Ascending aorta (tissue), 2 donors: Measurements from ENCODE around the gene HOXC11. TPM values are rescaled to one million over a fixed set of nuclear protein-coding genes. Genes with fewer than 3 reads are reported as not detected.

Experiments used
- DNase-seq, 2 donors: peaks; one replicate each; pipeline ENCODE4 v3.0.0-alpha.2; 2019; ENCODE audit warnings: low spot score in 2 of 2
- H3K27ac ChIP-seq, 2 donors: fragments of 200-600 bp; sonication (generic); one replicate each; pipeline ENCODE4 v1.5.1; 2016 to 2017; ENCODE audit warnings: mild to moderate bottlenecking in 1 of 2
- H3K27me3 ChIP-seq: fragments of 200-600 bp; sonication (generic); one replicate; pipeline ENCODE4 v1.5.1; 2017
- H3K36me3 ChIP-seq, 2 donors: fragments of 200-600 bp; sonication (generic); one replicate each; pipeline ENCODE4 v1.5.1; 2016
- H3K4me1 ChIP-seq, 2 donors: fragments of 200-600 bp; sonication (generic); one replicate each; pipeline ENCODE4 v1.5.1; 2016 to 2017; ENCODE audit warnings: mild to moderate bottlenecking in 1 of 2
- H3K4me3 ChIP-seq, 2 donors: fragments of 200-600 bp; sonication (generic); one replicate each; pipeline ENCODE4 v1.5.1; 2016 to 2017; ENCODE audit warnings: mild to moderate bottlenecking in 1 of 2
- H3K9me3 ChIP-seq, 2 donors: fragments of 200-600 bp; sonication (generic); one replicate each; pipeline ENCODE4 v1.5.1; 2016
- CTCF ChIP-seq, 3 experiments: fragments of 200-600 bp in 2 of 3; fragments of 450-650 bp in 1 of 3; sonication (generic) in 2 of 3; IDR thresholded peaks; one replicate each; pipeline ENCODE4 v1.5.1; 2016 to 2019; ENCODE audit warnings: antibody characterized with exemption in 3 of 3, mild to moderate bottlenecking in 1 of 3, moderate library complexity in 1 of 3
- intact Hi-C: fragments of 100-400 bp; cut with DNase I; formaldehyde crosslinking; loops from one replicate; pipeline ENCODE4 v1.15.1; 2023
- total RNA-seq: library from RNA; depleted of rRNA; stranded (reverse); fragments of >200 nt; gene quantifications from one replicate; pipeline ENCODE4 v1.1.0, GENCODE V29; 2016

Gene HOXC11
- total RNA-seq, 1 donor from 2014 or later, result 0.32 TPM

DNA sequence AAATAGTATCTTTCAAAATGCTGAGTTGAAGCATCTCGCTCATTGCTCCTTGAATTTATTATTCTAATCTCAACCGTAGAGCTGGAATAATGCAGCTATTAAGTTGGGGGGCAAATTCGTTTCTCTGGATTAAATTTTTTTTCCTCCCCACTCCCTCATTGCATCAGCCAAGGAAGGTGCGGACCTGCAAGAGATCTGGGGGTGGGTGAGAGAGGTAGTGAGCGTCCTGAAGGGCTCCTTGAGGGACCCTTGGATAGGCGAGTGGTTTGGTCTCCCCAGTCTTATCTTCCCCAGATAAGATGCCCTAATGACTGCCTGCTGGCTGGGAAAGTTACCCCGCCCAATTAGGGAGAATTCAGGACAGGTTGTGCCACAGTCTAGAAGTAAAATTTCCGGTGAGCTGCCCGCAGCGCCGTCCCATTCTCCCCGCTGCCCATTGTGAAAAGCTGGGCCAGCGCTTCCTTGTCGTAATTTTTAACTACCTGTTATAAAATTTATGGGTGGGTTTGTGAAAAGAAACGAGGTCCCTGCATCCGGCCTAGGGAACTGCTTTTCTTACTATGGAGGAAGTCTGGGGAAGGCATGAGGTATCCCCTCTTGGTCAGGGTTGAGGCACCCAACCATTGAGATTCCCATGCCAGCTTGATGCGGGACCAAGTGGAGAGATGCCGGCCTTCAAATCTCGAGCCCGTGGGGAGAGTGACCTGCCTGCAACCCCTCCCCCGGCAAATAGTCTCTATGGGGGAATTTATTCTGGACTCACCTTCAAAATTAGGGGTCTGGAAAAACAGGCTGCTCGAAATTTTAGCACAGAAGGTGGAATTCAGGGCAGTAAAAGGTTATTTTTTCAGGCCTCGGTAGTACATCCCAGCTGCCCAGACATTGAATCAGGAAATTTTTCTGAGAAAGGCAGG lies 42.3 kb downstream of the HOXC11 start:
- intact Hi-C loops, result loop anchor here (5.0 to 10.0 kb wide), 4 partner anchors 112 to 340 kb away; partner anchors contain the start of genes CBX5 and HNRNPA1

DNA sequence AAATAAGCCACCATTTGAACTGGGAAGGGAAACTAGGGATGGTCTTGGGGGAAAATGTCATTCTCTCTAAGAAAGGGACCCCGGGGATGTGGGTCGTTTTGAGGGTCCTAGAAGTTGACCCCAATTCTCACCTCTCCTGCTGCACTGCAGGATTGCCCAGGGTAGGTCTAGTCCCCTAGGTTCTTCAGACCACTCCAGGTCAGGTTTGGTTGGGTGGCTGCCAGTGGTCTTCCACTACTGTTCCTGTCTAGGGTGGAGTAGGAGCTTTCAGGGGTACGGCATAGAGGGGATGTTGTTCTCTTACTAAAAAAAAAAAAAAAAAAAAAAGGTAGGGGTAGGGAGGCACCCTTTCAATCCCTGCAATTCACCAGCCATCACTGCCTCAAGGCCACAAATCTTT lies 43.1 kb downstream of the HOXC11 start:
- H3K4me1 ChIP-seq, result peaks cover 0 to 10% of the 10 kb centered on the region in 2 donors

More for the DNA sequence above, 42.3 kb downstream of the HOXC11 start:
- Histone ChIP-seq H3K4me3 (no peak overlapping the region), H3K27ac (no peak overlapping the region), H3K36me3 (no peaks in the 10 kb centered on the region), H3K4me1 (peaks cover 0 to 4% of the 10 kb centered on the region in 2 donors), H3K27me3 (no peaks in the 10 kb centered on the region), H3K9me3 (no peaks in the 10 kb centered on the region)
- no peak for DNase-seq
- TF ChIP-seq CTCF (IDR thresholded peaks at IDR 0.05), result no peak

DNA sequence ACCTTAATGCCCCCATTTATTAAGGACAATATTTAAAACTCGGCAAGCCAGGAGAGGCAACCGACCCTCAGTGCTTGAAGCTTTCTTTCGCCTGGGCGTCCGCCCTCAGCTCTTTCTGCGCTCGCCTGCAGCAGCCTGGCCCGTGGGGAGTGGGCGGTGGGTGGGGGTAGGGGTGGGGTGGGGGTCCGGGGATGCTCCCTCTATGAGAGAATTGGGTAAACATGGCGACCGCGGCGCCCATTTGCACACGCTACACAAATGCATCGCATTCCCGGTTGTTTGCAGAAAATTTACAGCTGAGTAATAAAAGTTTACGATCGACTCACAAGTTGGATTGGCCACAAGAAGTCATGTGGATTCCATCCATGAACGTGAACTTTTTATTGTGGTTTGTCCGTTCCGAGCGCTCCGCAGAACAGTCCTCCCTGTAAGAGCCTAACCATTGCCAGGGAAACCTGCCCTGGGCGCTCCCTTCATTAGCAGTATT lies 43.6 kb downstream of the HOXC11 start:
- Histone ChIP-seq H3K36me3 (no peaks in the 10 kb centered on the region), H3K27ac (peak overlapping the region; percentile 94 to 96), H3K4me3 (peak overlapping the region; percentile 47 to 71), H3K27me3 (no peaks in the 10 kb centered on the region), H3K4me1 (peaks cover 0 to 10% of the 10 kb centered on the region in 2 donors), H3K9me3 (no peaks in the 10 kb centered on the region)
- TF ChIP-seq CTCF (IDR thresholded peaks at IDR 0.05), result no peak
- DNase-seq, result peak in 1 of 2 donors; percentile 72
- intact Hi-C loops, result loop anchor here (5.0 to 10.0 kb wide), 4 partner anchors 111 to 338 kb away; partner anchors contain the start of genes CBX5 and HNRNPA1

More for the DNA sequence above, 43.1 kb downstream of the HOXC11 start:
- no peak for DNase-seq
- TF ChIP-seq CTCF (IDR thresholded peaks at IDR 0.05), result no peak
- Histone ChIP-seq H3K27ac (peak overlapping the region in 1 of 2 donors; percentile 96), H3K36me3 (no peaks in the 10 kb centered on the region), H3K4me3 (peak overlapping the region; percentile 47 to 71), H3K9me3 (no peaks in the 10 kb centered on the region), H3K27me3 (no peaks in the 10 kb centered on the region)
- intact Hi-C loops, result loop anchor here (5.0 to 10.0 kb wide), 4 partner anchors 111 to 339 kb away; partner anchors contain the start of genes CBX5 and HNRNPA1

GRCh38 chr12:54017027-54017788 lies 44.3 kb downstream of the HOXC11 start:
- Histone ChIP-seq H3K9me3 (no peaks in the 10 kb centered on the region), H3K4me1 (peaks cover 0 to 10% of the 10 kb centered on the region in 2 donors), H3K4me3 (peak overlapping the region; percentile 47 to 71), H3K27ac (peak overlapping the region; percentile 94 to 96), H3K36me3 (no peaks in the 10 kb centered on the region), H3K27me3 (no peaks in the 10 kb centered on the region)
- DNase-seq, result no peak
- TF ChIP-seq CTCF (IDR thresholded peaks at IDR 0.05), result peak in 1 of 3 experiments; percentile 19
- intact Hi-C loops, result loop anchor here (5.0 to 10.0 kb wide), 4 partner anchors 110 to 338 kb away; partner anchors contain the start of genes CBX5 and HNRNPA1

DNA sequence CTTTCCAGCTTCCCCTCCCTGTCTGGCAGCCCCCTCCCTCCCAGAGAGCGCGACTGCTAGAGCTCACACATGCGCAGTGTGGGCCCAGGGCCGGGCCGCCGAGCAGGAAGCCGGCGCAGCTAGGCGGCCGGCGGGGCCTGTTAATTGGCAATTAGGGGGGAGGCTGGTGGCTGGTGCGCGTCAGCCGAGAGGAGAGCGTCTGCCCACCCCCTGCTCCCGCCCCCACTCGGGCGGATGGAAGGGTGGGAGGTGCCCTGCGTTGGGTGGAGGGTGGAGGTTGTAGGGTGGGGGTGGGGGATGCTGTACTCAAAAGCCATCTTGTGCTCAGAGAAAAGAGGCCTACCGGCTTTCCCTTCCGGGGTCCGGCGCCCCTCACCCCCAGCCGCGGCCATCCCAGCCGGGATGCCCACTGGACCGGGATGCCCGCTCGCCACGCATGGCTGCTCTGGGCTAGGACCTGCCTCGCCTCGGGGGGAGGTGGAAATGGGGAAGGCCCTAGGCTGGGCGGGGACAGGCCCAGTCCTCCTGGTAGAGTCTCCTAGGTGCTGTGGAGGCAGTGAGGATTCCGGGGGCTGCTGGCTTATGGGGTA lies 45.0 kb downstream of the HOXC11 start:
- peak in 1 of 2 donors; percentile 95 for DNase-seq
- no peaks in the 10 kb centered on the region for H3K27me3 ChIP-seq
- intact Hi-C loops, result loop anchor here (2.0 to 10.0 kb wide), 5 partner anchors 17 to 337 kb away; partner anchors contain the start of genes CBX5 and HNRNPA1

More for the DNA sequence above, 45.0 kb downstream of the HOXC11 start:
- TF ChIP-seq CTCF (IDR thresholded peaks at IDR 0.05), result no peak
- Histone ChIP-seq H3K36me3 (no peaks in the 10 kb centered on the region), H3K4me1 (peaks cover 0 to 10% of the 10 kb centered on the region in 2 donors), H3K4me3 (peak overlapping the region; percentile 47 to 71), H3K27ac (peak overlapping the region; percentile 94 to 96), H3K9me3 (no peaks in the 10 kb centered on the region)
